H9 (cell line): ENCODE results near the gene KMT2B. TPM values are rescaled to one million over a fixed set of nuclear protein-coding genes. Genes with fewer than 3 reads are reported as not detected.

Source experiments
- DNase-seq: peaks from one replicate; pipeline ENCODE4 v3.0.0-alpha.2; 2017
- H2AFZ ChIP-seq: one replicate; pipeline ENCODE4 v1.6.1; 2013; ENCODE audit warnings: mild to moderate bottlenecking, low read length, control low read depth, moderate library complexity
- H2AK5ac ChIP-seq: 2 replicates; pipeline ENCODE4 v1.6.1; 2013; ENCODE audit warnings: low read length, control low read depth, mixed read lengths; ENCODE audit not compliant: insufficient read length
- H2BK120ac ChIP-seq: one replicate; pipeline ENCODE4 v1.6.1; 2013; ENCODE audit warnings: low read depth, mild to moderate bottlenecking, low read length, control low read depth, inconsistent platforms; ENCODE audit not compliant: poor library complexity, severe bottlenecking
- H2BK12ac ChIP-seq: 2 replicates; pipeline ENCODE4 v1.6.1; 2013; ENCODE audit warnings: low read length, control low read depth, mixed read lengths, low read depth; ENCODE audit not compliant: insufficient read length
- H2BK15ac ChIP-seq: 2 replicates; pipeline ENCODE4 v1.6.1; 2013; ENCODE audit warnings: low read depth, low read length, control low read depth
- H2BK20ac ChIP-seq: one replicate; pipeline ENCODE4 v1.6.1; 2013; ENCODE audit warnings: low read depth, mild to moderate bottlenecking, low read length, control low read depth, inconsistent platforms; ENCODE audit not compliant: poor library complexity, severe bottlenecking
- H2BK5ac ChIP-seq: 2 replicates; pipeline ENCODE4 v1.6.1; 2013; ENCODE audit warnings: low read length, control low read depth, mixed read lengths; ENCODE audit not compliant: insufficient read length
- H3K14ac ChIP-seq: 2 replicates; pipeline ENCODE4 v1.6.1; 2013; ENCODE audit warnings: low read length, control low read depth; ENCODE audit not compliant: insufficient read depth
- H3K18ac ChIP-seq: 2 replicates; pipeline ENCODE4 v1.6.1; 2013; ENCODE audit warnings: low read depth, mild to moderate bottlenecking, mixed read lengths, low read length, control low read depth; ENCODE audit not compliant: insufficient read length
- H3K23ac ChIP-seq: 2 replicates; pipeline ENCODE4 v1.6.1; 2013; ENCODE audit warnings: low read length, control low read depth, mixed read lengths, low read depth; ENCODE audit not compliant: insufficient read length
- H3K23me2 ChIP-seq: 2 replicates; pipeline ENCODE4 v1.6.1; 2013; ENCODE audit warnings: low read depth, mild to moderate bottlenecking, mixed read lengths, low read length, control low read depth; ENCODE audit not compliant: insufficient read length, poor library complexity, severe bottlenecking
- H3K27ac ChIP-seq: 2 replicates; pipeline ENCODE4 v1.5.1; 2013; ENCODE audit warnings: low read length, control low read depth, mixed read lengths, low read depth; ENCODE audit not compliant: insufficient read length
- H3K27me3 ChIP-seq: 2 replicates; pipeline ENCODE4 v1.6.1; 2013; ENCODE audit warnings: low read length, control low read depth, inconsistent platforms; ENCODE audit not compliant: insufficient read depth
- H3K4ac ChIP-seq: 2 replicates; pipeline ENCODE4 v1.6.1; 2013; ENCODE audit warnings: low read depth, mild to moderate bottlenecking, control low read depth, inconsistent platforms, low read length, moderate library complexity
- H3K4me1 ChIP-seq: 2 replicates; pipeline ENCODE4 v1.6.1; 2013; ENCODE audit warnings: low read length, control low read depth, inconsistent platforms; ENCODE audit not compliant: insufficient read depth
- H3K4me2 ChIP-seq: 2 replicates; pipeline ENCODE4 v1.6.1; 2013; ENCODE audit warnings: low read length, control low read depth, mixed read lengths; ENCODE audit not compliant: insufficient read length, insufficient read depth
- H3K56ac ChIP-seq: 2 replicates; pipeline ENCODE4 v1.6.1; 2013; ENCODE audit warnings: low read depth, mild to moderate bottlenecking, mixed read lengths, low read length, control low read depth; ENCODE audit not compliant: insufficient read length
- H3K79me1 ChIP-seq: 2 replicates; pipeline ENCODE4 v1.6.1; 2013; ENCODE audit warnings: low read depth, mild to moderate bottlenecking, moderate library complexity, low read length, control low read depth, inconsistent platforms; ENCODE audit not compliant: insufficient read depth, poor library complexity, severe bottlenecking
- H3K79me2 ChIP-seq: 2 replicates; pipeline ENCODE4 v1.6.1; 2013; ENCODE audit warnings: low read length, control low read depth, inconsistent platforms; ENCODE audit not compliant: insufficient read depth
- H3K9ac ChIP-seq: 2 replicates; pipeline ENCODE4 v1.6.1; 2013; ENCODE audit warnings: low read length, control low read depth, mixed read lengths; ENCODE audit not compliant: insufficient read length; ENCODE audit errors: extremely low read depth
- H3K9me3 ChIP-seq: one replicate; pipeline ENCODE4 v1.6.1; 2013; ENCODE audit warnings: low read depth, low read length, inconsistent platforms; ENCODE audit not compliant: control insufficient read depth
- H3T11ph ChIP-seq: one replicate; pipeline ENCODE4 v1.6.1; 2013; ENCODE audit warnings: mild to moderate bottlenecking, low read length, control low read depth, inconsistent platforms
- H4K20me1 ChIP-seq: one replicate; pipeline ENCODE4 v1.6.1; 2013; ENCODE audit not compliant: control insufficient read depth, insufficient read length, insufficient read depth
- H4K5ac ChIP-seq: 2 replicates; pipeline ENCODE4 v1.6.1; 2013; ENCODE audit warnings: low read depth, mild to moderate bottlenecking, mixed read lengths, low read length, control low read depth; ENCODE audit not compliant: insufficient read length
- H4K8ac ChIP-seq: replicated peaks from 2 replicates; pipeline ENCODE4 v1.6.1; 2013; ENCODE audit warnings: low read length, control low read depth, mixed read lengths, low read depth; ENCODE audit not compliant: insufficient read length
- H4K91ac ChIP-seq: 2 replicates; pipeline ENCODE4 v1.6.1; 2013; ENCODE audit warnings: low read depth, mild to moderate bottlenecking, moderate library complexity, mixed read lengths, low read length, control low read depth; ENCODE audit not compliant: insufficient read length
- H3K27ac Mint-ChIP-seq, 3 experiments: 2 replicates in 2 of 3; 3 replicates in 1 of 3; pipeline ENCODE4 v1.8.0; 2020 to 2021; ENCODE audit warnings: mixed read lengths in 3 of 3, mild to moderate bottlenecking in 1 of 3, moderate library complexity in 1 of 3
- H3K27me3 Mint-ChIP-seq: 2 replicates; pipeline ENCODE4 v1.8.0; 2021; ENCODE audit warnings: low read depth, mild to moderate bottlenecking, moderate library complexity, mixed read lengths
- H3K36me3 Mint-ChIP-seq, 3 experiments: 2 replicates in 2 of 3; 3 replicates in 1 of 3; pipeline ENCODE4 v1.8.0; 2020 to 2021; ENCODE audit warnings: low read depth in 3 of 3, mixed read lengths in 3 of 3; ENCODE audit not compliant: insufficient read depth in 1 of 3
- H3K4me1 Mint-ChIP-seq, 2 experiments: 2 replicates each; pipeline ENCODE4 v1.8.0; 2020; ENCODE audit warnings: mixed read lengths in 2 of 2
- H3K4me3 Mint-ChIP-seq, 2 experiments: 2 replicates in 1 of 2; 3 replicates in 1 of 2; pipeline ENCODE4 v1.8.0; 2020 to 2021; ENCODE audit warnings: mild to moderate bottlenecking in 2 of 2, mixed read lengths in 2 of 2, moderate library complexity in 1 of 2
- H3K9me3 Mint-ChIP-seq, 2 experiments: 2 replicates in 1 of 2; 3 replicates in 1 of 2; pipeline ENCODE4 v1.8.0; 2020; ENCODE audit warnings: mild to moderate bottlenecking in 2 of 2, mixed read lengths in 2 of 2, moderate library complexity in 1 of 2
- CTCF ChIP-seq: fragments of 200-600 bp; sonication (generic); conservative IDR thresholded peaks from 3 replicates; pipeline ENCODE4 v1.8.0; 2021; ENCODE audit warnings: antibody characterized with exemption, mild to moderate bottlenecking
- WGBS: extraction: QIAGEN DNeasy Blood & Tissue Kit; methylation state at CpG from one replicate; pipeline ENCODE4 v1.1.7; 2013; ENCODE audit warnings: missing lambda C conversion rate, low lambda C conversion rate, mixed read lengths; ENCODE audit not compliant: insufficient read length; ENCODE audit errors: extremely low coverage; 5-methylcytosine and 5-hydroxymethylcytosine counted together
- total RNA-seq: library from RNA; stranded (reverse); gene quantifications from 2 replicates; pipeline ENCODE4 v1.2.1, GENCODE V29; 2021

KMT2B gene
- total RNA-seq, 1 experiment from 2014 or later, result 47.7 TPM

GRCh38 chr19:35732540-35733179 lies 14.9 kb downstream of the KMT2B start:
- H2BK120ac ChIP-seq, result no peak overlapping the region
- H4K20me1 ChIP-seq, result no peaks in the 10 kb centered on the region
- Mint-ChIP-seq H3K9me3 (no peaks in the 10 kb centered on the region), H3K27ac (no peak overlapping the region), H3K4me1 (no peaks in the 10 kb centered on the region), H3K36me3 (peaks cover 56 to 81% (median 77%) of the 10 kb centered on the region in 3 experiments), H3K4me3 (no peak overlapping the region), H3K27me3 (no peaks in the 10 kb centered on the region)
- no peak overlapping the region for H3K4ac ChIP-seq
- H3K56ac ChIP-seq, result no peak overlapping the region
- H3K4me1 ChIP-seq, result no peaks in the 10 kb centered on the region
- H4K5ac ChIP-seq, result no peak overlapping the region
- H3K23ac ChIP-seq, result no peak overlapping the region
- no peaks in the 10 kb centered on the region for H3K23me2 ChIP-seq
- no peak overlapping the region for H3K4me2 ChIP-seq
- H3K9me3 ChIP-seq, result no peaks in the 10 kb centered on the region
- no peak overlapping the region for H2AK5ac ChIP-seq
- no peak overlapping the region for H3K18ac ChIP-seq
- H2AFZ ChIP-seq, result no peak overlapping the region
- H3K79me1 ChIP-seq, result no peaks in the 10 kb centered on the region
- H2BK15ac ChIP-seq, result no peak overlapping the region
- no peak overlapping the region for H3K27ac ChIP-seq
- DNase-seq, result no peak
- no peak overlapping the region for H3K14ac ChIP-seq
- no CpG with 5 or more reads among the region's 25 CpGs for WGBS
- no peaks in the 10 kb centered on the region for H3K79me2 ChIP-seq
- no peak overlapping the region for H3T11ph ChIP-seq
- H3K27me3 ChIP-seq, result no peaks in the 10 kb centered on the region
- no peak overlapping the region for H4K8ac ChIP-seq
- no peak overlapping the region for H3K9ac ChIP-seq
- TF ChIP-seq CTCF, result no peak
- H2BK20ac ChIP-seq, result no peak overlapping the region
- no peak overlapping the region for H4K91ac ChIP-seq
- no peak overlapping the region for H2BK5ac ChIP-seq
- no peak overlapping the region for H2BK12ac ChIP-seq
